K562 (cell line): ENCODE measurements around the gene CCDC141. TPM values are rescaled to one million over a fixed set of nuclear protein-coding genes. Genes with fewer than 3 reads are reported as not detected.

Experiments
- ATAC-seq: fragments of 200-7000 bp; cut with Tn5 transposase; 3 replicates; pipeline ENCODE4 v1.9.1; 2020; ENCODE audit warnings: moderate library complexity
- BruUV-seq: library from RNA; stranded (reverse); fragments of 400-500 nt; replicated peaks from 2 replicates; lab custom pipeline; 2021; lab: Mats Ljungman, UMichigan
- CTCF ChIA-PET: fragments of 300-600 bp; formaldehyde crosslinking; extraction: SDS; loops from one replicate; lab custom pipeline; 2021; ENCODE audit warnings: low intra/inter-chr PET ratio; lab: Yijun Ruan, JAX
- POLR2A ChIA-PET: fragments of 300-600, 350-650 bp; sonication (Branson Sonifier 250); formaldehyde crosslinking; extraction: SDS; loops from one replicate; lab custom pipeline; 2021; ENCODE audit warnings: antibody characterized with exemption, inconsistent platforms; lab: Yijun Ruan, JAX
- DNase-seq, 4 experiments: peaks; one replicate each; pipeline versions ENCODE4 v3.0.0 to v3.0.0-alpha.2; 2011 to 2018; ENCODE audit warnings: low spot score in 3 of 4, mixed read lengths in 3 of 4; ENCODE audit errors: extremely low read depth in 1 of 4
- FAIRE-seq: peaks from 2 replicates; lab custom pipeline; 2011; peaks lifted over from hg19 to GRCh38; lab: Jason Lieb, UNC
- H2AFZ ChIP-seq: 2 replicates; pipeline ENCODE4 v1.6.0; 2011; ENCODE audit warnings: low read depth, low read length, control low read depth, inconsistent platforms
- H3K27ac ChIP-seq: fragments of 200-600 bp; 3 replicates; pipeline ENCODE4 v1.8.0; 2011; ENCODE audit warnings: low read depth, mild to moderate bottlenecking, control low read depth, inconsistent platforms, low read length, moderate library complexity, mixed read lengths; ENCODE audit errors: extremely low read depth
- H3K27me3 ChIP-seq, 2 experiments: fragments of 300-600 bp in 1 of 2; 2 replicates in 1 of 2; 3 replicates in 1 of 2; pipeline versions ENCODE4 v1.6.0 to v1.8.0; 2011; ENCODE audit warnings: inconsistent platforms in 2 of 2, low read length in 2 of 2, mild to moderate bottlenecking in 1 of 2, mixed read lengths in 1 of 2, moderate library complexity in 1 of 2; ENCODE audit not compliant: control insufficient read depth in 2 of 2, insufficient read depth in 2 of 2
- H3K36me3 ChIP-seq: fragments of 300-600 bp; 3 replicates; pipeline ENCODE4 v1.8.0; 2011; ENCODE audit warnings: mild to moderate bottlenecking, low read length, inconsistent platforms; ENCODE audit not compliant: control insufficient read depth, insufficient read depth
- H3K4me1 ChIP-seq, 2 experiments: fragments of 200-600 bp in 1 of 2; replicated peaks in 1 of 2; 2 replicates in 1 of 2; 3 replicates in 1 of 2; pipeline versions ENCODE4 v1.5.1 to v1.8.0; 2011; ENCODE audit warnings: inconsistent platforms in 2 of 2, low read length in 2 of 2, mild to moderate bottlenecking in 1 of 2, mixed read lengths in 1 of 2, moderate library complexity in 1 of 2; ENCODE audit not compliant: control insufficient read depth in 2 of 2, insufficient read depth in 2 of 2
- H3K4me2 ChIP-seq: 2 replicates; pipeline ENCODE4 v1.6.1; 2011; ENCODE audit warnings: low read length, control low read depth, inconsistent platforms, mixed read lengths; ENCODE audit not compliant: insufficient read depth
- H3K4me3 ChIP-seq: fragments of 200-600 bp; sonication (generic), shearing (Covaris generic); 2 replicates; pipeline ENCODE4 v1.5.1; 2016; ENCODE audit warnings: control low read depth, inconsistent platforms
- H3K79me2 ChIP-seq: fragments of 200-600 bp; 3 replicates; pipeline ENCODE4 v1.8.0; 2011; ENCODE audit warnings: low read length, inconsistent platforms; ENCODE audit not compliant: control insufficient read depth, insufficient read depth
- H3K9ac ChIP-seq, 2 experiments: 2 replicates each; pipeline versions ENCODE4 v1.6.0 to v1.6.1; 2011; ENCODE audit warnings: low read depth in 2 of 2, low read length in 2 of 2, control low read depth in 1 of 2, inconsistent platforms in 1 of 2, mild to moderate bottlenecking in 1 of 2, mixed read lengths in 1 of 2; ENCODE audit not compliant: insufficient read depth in 1 of 2
- H3K9me1 ChIP-seq: one replicate; pipeline ENCODE4 v1.6.0; 2011; ENCODE audit warnings: inconsistent platforms, mild to moderate bottlenecking, low read length, moderate library complexity; ENCODE audit not compliant: control insufficient read depth, insufficient read depth
- H3K9me3 ChIP-seq: replicated peaks from 2 replicates; pipeline ENCODE4 v1.5.1; 2011; ENCODE audit warnings: low read depth, low read length, inconsistent platforms; ENCODE audit not compliant: control insufficient read depth, insufficient read depth
- H4K20me1 ChIP-seq: replicated peaks from 2 replicates; pipeline ENCODE4 v1.6.1; 2011; ENCODE audit warnings: low read length, inconsistent platforms, mixed read lengths; ENCODE audit not compliant: control insufficient read depth, insufficient read depth
- CAMTA2 ChIP-seq: fragments of 250-450 bp; sonication (Bioruptor Pico); conservative IDR thresholded peaks from 2 replicates; pipeline ENCODE4 v1.5.1; 2022
- FOXJ2 ChIP-seq: fragments of 200-800 bp; sonication (Bioruptor generic); IDR thresholded peaks from 2 replicates; pipeline ENCODE4 v1.6.1; 2016; ENCODE audit warnings: missing genetic modification characterization, missing compliant biosample characterization
- MCM3 ChIP-seq: fragments of 450-650 bp; IDR thresholded peaks from 2 replicates; pipeline ENCODE4 v1.6.1; 2016
- SIRT6 ChIP-seq: IDR thresholded peaks from one replicate; pipeline ENCODE4 v1.6.1; 2012; ENCODE audit warnings: low read depth, mild to moderate bottlenecking, control low read depth, inconsistent platforms, low read length, moderate library complexity
- TAF7 ChIP-seq: fragments of 450-650 bp; IDR thresholded peaks from 2 replicates; pipeline ENCODE4 v1.6.1; 2016; ENCODE audit warnings: missing genetic modification characterization, missing compliant biosample characterization
- WHSC1 ChIP-seq: IDR thresholded peaks from one replicate; pipeline ENCODE4 v1.6.1; 2012; ENCODE audit warnings: low read length, control low read depth, inconsistent platforms
- YY1 ChIP-seq, 3 experiments: IDR thresholded peaks; 2 replicates each; pipeline ENCODE4 v1.6.1; 2011; ENCODE audit warnings: low read length in 2 of 3, mild to moderate bottlenecking in 2 of 3, moderate library complexity in 2 of 3, borderline replicate concordance in 1 of 3, control low read depth in 1 of 3, low read depth in 1 of 3; ENCODE audit not compliant: insufficient read depth in 3 of 3, insufficient replicate concordance in 2 of 3, control insufficient read depth in 1 of 3, insufficient read length in 1 of 3; ENCODE audit errors: extremely low read depth in 1 of 3
- ZNF318 ChIP-seq, 2 experiments: fragments of 450-650 bp; IDR thresholded peaks; 2 replicates each; pipeline ENCODE4 v1.6.1; 2016; ENCODE audit warnings: mild to moderate bottlenecking in 2 of 2, borderline replicate concordance in 1 of 2, low read depth in 1 of 2, moderate library complexity in 1 of 2
- ZNF77 ChIP-seq: fragments of 250-450 bp; sonication (Bioruptor Pico); IDR thresholded peaks from 2 replicates; pipeline ENCODE4 v1.5.0; 2020
- WGBS: fragments of 100-300 bp; shearing (Covaris generic); methylation state at CpG from one replicate; pipeline ENCODE4 v1.1.6; 2016; ENCODE audit warnings: low coverage, mixed read lengths; ENCODE audit not compliant: insufficient coverage; ENCODE audit errors: missing lambda C conversion rate; 5-methylcytosine and 5-hydroxymethylcytosine counted together
- in situ Hi-C: fragments of 300-500 bp; cut with MboI; formaldehyde crosslinking; loops from 4 replicates; pipeline ENCODE4 v1.15.0; 2018; ENCODE audit warnings: inconsistent platforms, mixed read lengths
- intact Hi-C: fragments of 100-400 bp; cut with micrococcal nuclease; formaldehyde crosslinking; loops from 2 replicates; pipeline ENCODE4 v1.14.2; 2022
- polyA plus RNA-seq, 8 experiments: library from polyadenylated mRNA; depleted of rRNA in 4 of 8; stranded (reverse) in 5 of 8; unstranded in 3 of 8; fragments of >200 nt; fragmentation: Nextera tagmentation in 2 of 8; fragmentation: Illumina TruSeq in 1 of 8; extraction: Ambion mirVana in 2 of 8; extraction: Trizol in 1 of 8; gene quantifications; 2 replicates each; pipeline versions ENCODE4 v1.2.1 to v1.2.3, GENCODE V29; 2011 to 2014; ENCODE audit warnings: inconsistent platforms in 1 of 8, missing spikeins in 1 of 8
- total RNA-seq, 7 experiments: library from RNA; depleted of rRNA in 6 of 7; stranded (reverse); fragments of >200 nt in 6 of 7; fragmentation: Illumina TruSeq in 2 of 7; extraction: Trizol in 2 of 7; gene quantifications; 2 replicates each; pipeline versions ENCODE4 v1.2.1 to v1.2.3, GENCODE V29; 2011 to 2021; ENCODE audit warnings: low replicate concordance in 1 of 7

CCDC141 gene
- total and polyA plus RNA-seq, 9 of the 15 experiments (the other 6 are each of a cell fraction or from before 2014, with no cell fraction given), result 0.09 TPM; not detected in 8

- CTCF ChIA-PET, result no interaction called here
- in situ Hi-C loops (no loop called here), intact Hi-C loops (no loop called here)
These were observed 818 bp upstream of the CCDC141 start for GRCh38 chr2:179050755-179051154.

GRCh38 chr2:179049203-179049545 is 763 bp downstream of the CCDC141 start:
- H3K27me3 ChIP-seq, result no peaks in the 10 kb centered on the region
- ChIA-PET POLR2A (no interaction called here), CTCF (interaction anchor here (0.7 kb wide), 1 partner anchor 1160 kb away, joined by 5 read pairs; no protein-coding TSS in a partner anchor)
- H3K36me3 ChIP-seq, result no peaks in the 10 kb centered on the region
- H3K27ac ChIP-seq, result no peak overlapping the region
- H3K4me1 ChIP-seq, result no peaks in the 10 kb centered on the region
- H4K20me1 ChIP-seq, result no peaks in the 10 kb centered on the region
- H3K4me2 ChIP-seq, result no peak overlapping the region
- no peak overlapping the region for H3K4me3 ChIP-seq
- no TSS peak for BruUV-seq
- no peak overlapping the region for H2AFZ ChIP-seq
- no peak overlapping the region for H3K9ac ChIP-seq
- no peaks in the 10 kb centered on the region for H3K9me3 ChIP-seq
- no peak for ATAC-seq
- intact Hi-C loops (no loop called here), in situ Hi-C loops (no loop called here)
- H3K79me2 ChIP-seq, result no peaks in the 10 kb centered on the region
- H3K9me1 ChIP-seq, result no peaks in the 10 kb centered on the region
- no peak for DNase-seq
- 0% methylated on average over 4 of the region's 4 CpGs for WGBS
- no peak for FAIRE-seq
- TF ChIP-seq ZNF77 (CRISPR knock-in tag) (no peak), MCM3 (no peak), WHSC1 (no peak), ZNF318 (IDR thresholded peaks at IDR 0.05; ENCODE audit: borderline replicate concordance in 1 of 2, low read depth in 1 of 2) (no peak), FOXJ2 (no peak)

More at GRCh38 chr2:179050755-179051154, 818 bp upstream of the CCDC141 start:
- Histone ChIP-seq H4K20me1 (no peaks in the 10 kb centered on the region), H3K27me3 (no peaks in the 10 kb centered on the region), H3K9me3 (no peaks in the 10 kb centered on the region), H3K79me2 (no peaks in the 10 kb centered on the region), H3K36me3 (no peaks in the 10 kb centered on the region), H3K9ac (no peak overlapping the region), H2AFZ (no peak overlapping the region), H3K9me1 (no peaks in the 10 kb centered on the region), H3K4me3 (no peak overlapping the region), H3K4me2 (no peak overlapping the region), H3K27ac (no peak overlapping the region), H3K4me1 (no peaks in the 10 kb centered on the region)
- ATAC-seq (no peak), DNase-seq (no peak), FAIRE-seq (no peak)
- TF ChIP-seq CAMTA2 (no peak), YY1 (IDR thresholded peaks at IDR 0.05; ENCODE audit: borderline replicate concordance in 1 of 3, control insufficient read depth in 1 of 3, extremely low read depth in 1 of 3, insufficient read depth in 3 of 3, insufficient read length in 1 of 3, insufficient replicate concordance in 2 of 3, low read depth in 1 of 3, low read length in 2 of 3) (no peak), TAF7 (tag) (no peak), SIRT6 (no peak)
- POLR2A ChIA-PET, result interaction anchor here (1.0 kb wide), 1 partner anchor 8 kb away, joined by 3 read pairs; no protein-coding TSS in a partner anchor
- no TSS peak for BruUV-seq
